SK-N-MC (cell line): ENCODE data around the gene CD79B.

Source experiments
- EZH2 ChIP-seq: fragments of 200-600 bp; sonication (generic); IDR thresholded peaks from one replicate; pipeline ENCODE4 v1.6.1; 2017; ENCODE audit warnings: antibody characterized with exemption
- POLR2AphosphoS5 ChIP-seq: IDR thresholded peaks from 2 replicates; pipeline ENCODE4 v1.6.1; 2012; ENCODE audit warnings: mild to moderate bottlenecking, low read depth, low read length, borderline replicate concordance

- no peak for TF ChIP-seq EZH2
- TF ChIP-seq POLR2AphosphoS5: no peak
Measured at GRCh38 chr17:63929860-63930766, 2.0 kb downstream of the CD79B start.
